Fibroblast of skin of back (primary cell): ENCODE data around the gene PRR20G. TPM values are rescaled to one million over a fixed set of nuclear protein-coding genes. Genes with fewer than 3 reads are reported as not detected.
A peak's percentile ranks its signal among the peaks of the same experiment; 100 is the strongest.
"Not testable (repeated sequence)": the region's sequence is repeated elsewhere in the genome, so short reads cannot be mapped to it uniquely, and the experiment has no call there.

ENCODE experiments used
- DNase-seq: peaks from one replicate; pipeline ENCODE4 v3.0.0-alpha.2; 2013
- polyA plus RNA-seq, 2 experiments: library from polyadenylated mRNA; unstranded; fragments of 120-200 nt; gene quantifications; one replicate each; pipeline ENCODE4 v1.2.1, GENCODE V29; 2013; ENCODE audit not compliant: insufficient read length in 2 of 2

PRR20G gene
- not detected for polyA plus RNA-seq (2013, experiment 1 of 2; ENCODE audit: insufficient read length)
- polyA plus RNA-seq (2013, experiment 2 of 2; ENCODE audit: insufficient read length): not detected

- DNase-seq: no peak
Observed at GRCh38 chr3:127287840-127288239, at the start of gene PRR20G. PRR20G (minus strand) TSS chr3:127288046; CDS start chr3:127287365, 681 bp downstream.

GRCh38 chr3:127337001-127337400 lies 49.2 kb upstream of the PRR20G start:
- no peak for DNase-seq

DNA sequence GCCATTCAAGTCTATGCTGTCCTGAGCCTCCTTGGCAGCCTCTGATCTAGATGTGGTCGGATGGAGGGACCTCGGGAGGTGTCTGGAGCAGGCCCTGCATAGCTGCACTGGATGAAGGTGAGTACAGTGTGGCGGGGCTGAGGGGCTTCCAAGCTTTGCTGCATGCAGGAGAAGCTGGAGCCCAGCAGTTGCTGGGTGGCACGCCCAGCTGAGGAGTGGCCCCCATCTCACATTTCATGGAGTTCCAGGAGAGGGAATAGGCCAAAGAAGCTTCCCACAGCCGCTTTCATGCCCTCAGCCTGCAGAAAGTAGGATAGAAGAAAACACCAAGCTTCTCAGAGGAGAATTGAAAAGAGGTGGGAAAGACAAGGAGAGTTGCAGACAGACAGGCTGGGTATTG lies 48.3 kb upstream of the PRR20G start:
- no peak for DNase-seq

DNA sequence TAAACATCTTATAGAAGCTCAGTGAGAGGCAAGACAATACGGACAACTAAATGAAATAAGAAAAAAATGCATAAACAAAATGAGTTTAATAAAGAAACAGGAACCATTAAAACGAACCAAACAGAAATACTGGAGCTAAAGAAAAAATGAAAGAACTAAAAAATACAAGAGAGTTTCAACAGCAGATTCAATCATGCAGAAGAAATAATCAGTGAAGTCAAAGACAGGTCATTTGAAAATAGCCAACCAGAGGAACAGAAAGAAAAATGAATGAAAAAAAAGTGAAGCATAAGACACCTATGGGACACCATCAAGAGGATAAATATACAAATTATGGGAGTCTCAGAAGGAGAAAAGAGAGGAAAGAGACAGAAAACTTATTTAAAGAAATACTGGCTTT lies 42.5 kb upstream of the PRR20G start:
- DNase-seq: no peak

DNA sequence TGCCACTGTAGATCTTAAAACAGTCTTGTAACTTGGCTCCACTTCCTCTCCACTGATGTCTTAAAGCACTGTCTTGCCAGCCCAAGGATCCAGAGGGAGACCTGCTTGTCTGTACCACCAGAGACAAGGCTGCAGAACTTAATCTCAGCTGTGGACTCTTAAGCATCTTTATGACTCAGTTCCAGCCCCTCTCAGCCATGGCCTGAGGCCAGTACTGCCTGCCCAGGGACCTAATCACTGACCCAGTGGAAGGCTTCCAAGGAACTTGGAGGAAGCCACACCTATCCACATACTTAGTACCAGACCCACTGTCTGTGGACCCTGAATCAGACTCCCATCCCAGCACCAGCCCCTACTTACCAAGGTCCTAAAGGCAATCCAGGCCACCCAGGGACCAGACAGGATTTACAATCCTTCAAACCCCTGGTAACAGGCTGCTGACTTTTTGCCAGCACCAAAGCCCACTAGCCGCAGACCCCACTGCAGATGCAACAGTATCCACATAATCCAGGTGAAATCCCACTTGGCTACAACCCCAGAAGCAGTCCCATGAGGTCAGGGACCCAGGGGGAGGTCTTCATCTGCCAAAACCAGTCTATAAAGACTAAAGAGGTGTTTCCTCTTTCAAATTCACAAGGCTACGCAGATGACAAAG lies 41.9 kb upstream of the PRR20G start:
- no peak for DNase-seq

- DNase-seq: no peak
Observed at GRCh38 chr3:127328421-127328820, 40.6 kb upstream of the PRR20G start.

DNA sequence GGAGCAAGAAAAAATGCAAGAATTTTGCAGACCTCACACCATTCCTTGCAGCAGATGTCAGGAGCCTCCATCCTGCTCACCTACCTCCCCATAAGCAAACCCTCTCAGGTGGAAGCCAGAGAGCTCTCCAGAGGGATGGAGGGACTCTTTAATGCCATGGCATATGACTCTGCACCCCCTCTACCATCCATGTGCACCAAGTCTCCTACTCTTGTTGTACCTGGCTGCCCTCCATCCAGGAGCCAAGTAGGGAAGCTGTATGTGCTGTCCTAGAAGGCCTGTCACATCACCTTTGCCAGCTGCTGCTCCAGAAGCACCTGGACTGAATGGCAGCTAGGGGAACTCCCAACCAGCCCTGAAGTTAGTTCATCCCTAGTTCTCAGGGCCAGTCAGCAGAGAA lies 38.5 kb upstream of the PRR20G start:
- DNase-seq: no peak

DNA sequence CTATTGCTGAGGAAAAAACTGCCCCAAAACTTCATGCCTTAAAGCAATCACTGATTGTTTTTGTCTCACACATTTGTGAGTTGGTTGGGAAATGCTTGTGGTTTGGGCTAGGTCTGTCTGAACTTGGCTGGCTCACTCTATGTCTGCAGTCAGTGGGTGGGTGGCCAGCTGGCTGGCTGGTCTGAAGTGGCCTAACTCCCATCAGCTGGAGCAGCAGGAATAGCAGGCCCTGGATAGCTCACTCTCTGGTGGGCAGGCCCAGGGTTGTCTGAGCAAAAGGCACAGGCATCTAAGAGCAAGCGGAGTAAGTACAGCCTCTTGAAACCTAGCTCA lies 37.7 kb upstream of the PRR20G start:
- DNase-seq: no peak

GRCh38 chr3:127324913-127325628 lies 37.2 kb upstream of the PRR20G start:
- no peak for DNase-seq

DNA sequence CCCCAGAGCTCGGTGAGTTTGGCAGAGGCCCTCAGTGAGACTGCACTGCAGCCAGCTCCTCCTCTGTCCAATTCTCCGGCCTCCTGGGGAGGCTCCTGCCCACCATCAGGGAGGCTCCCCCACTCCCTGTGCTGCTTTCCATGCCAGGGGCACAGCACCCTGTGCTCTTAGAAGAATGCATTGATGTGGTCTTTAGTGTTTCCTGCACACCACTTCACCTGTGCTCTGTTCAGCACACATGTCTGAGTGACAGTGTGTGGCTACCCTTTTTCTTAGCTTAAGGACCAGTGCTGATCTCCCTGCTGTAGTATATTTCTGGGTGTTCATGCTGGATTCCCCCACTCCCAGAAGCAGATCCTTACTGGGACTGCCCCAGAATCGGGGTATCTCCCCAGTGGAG lies 36.2 kb upstream of the PRR20G start:
- DNase-seq: no peak

DNA sequence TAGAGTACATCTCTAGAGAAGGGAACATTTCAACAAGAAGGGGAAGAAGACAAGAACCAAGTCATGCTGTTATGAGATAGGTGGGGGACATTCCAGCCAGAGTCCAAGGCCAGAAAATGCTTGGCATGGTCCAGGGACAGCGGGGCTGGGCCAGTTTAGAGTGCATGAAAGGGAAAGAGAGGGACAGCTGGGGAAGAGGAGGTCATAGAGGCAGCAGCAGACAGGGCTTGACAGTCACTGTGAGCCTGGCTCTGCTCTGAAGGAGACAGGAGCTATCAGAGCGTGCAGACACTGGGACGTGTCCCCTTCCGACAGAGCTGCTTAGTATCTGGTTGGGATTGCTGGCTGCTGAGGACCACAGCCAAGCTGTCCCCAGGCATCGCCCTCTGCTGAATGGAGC lies 35.7 kb upstream of the PRR20G start:
- DNase-seq: no peak

DNA sequence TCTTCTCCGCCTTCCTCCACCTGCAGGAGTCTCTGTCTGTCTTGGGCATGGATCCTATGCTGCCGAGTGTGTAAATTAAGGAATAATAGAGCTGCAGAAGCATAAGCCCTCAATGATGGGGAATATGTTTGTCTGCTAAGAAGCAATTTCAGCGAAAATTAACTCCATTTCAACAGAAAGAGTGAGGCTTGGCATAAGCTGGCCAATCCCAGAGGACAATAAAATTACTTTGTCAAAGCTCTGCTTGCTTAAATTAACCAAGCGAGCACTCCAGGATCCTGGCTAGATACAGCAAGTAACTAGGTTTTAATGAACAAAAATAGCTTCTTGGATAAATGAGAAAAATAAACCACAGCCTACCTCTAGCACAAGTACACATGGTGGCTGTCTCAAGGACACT lies 33.5 kb upstream of the PRR20G start:
- no peak for DNase-seq

GRCh38 chr3:127320529-127321121 lies 32.8 kb upstream of the PRR20G start:
- peak; percentile 1 for DNase-seq

- DNase-seq: no peak
Observed at GRCh38 chr3:127316685-127317084, 28.8 kb upstream of the PRR20G start.

GRCh38 chr3:127312818-127313217 lies 25.0 kb upstream of the PRR20G start:
- no peak for DNase-seq

GRCh38 chr3:127308821-127309220 lies 21.0 kb upstream of the PRR20G start:
- DNase-seq: not testable (repeated sequence)

- DNase-seq: no peak
Observed at GRCh38 chr3:127307916-127308315, 20.1 kb upstream of the PRR20G start.

- no peak for DNase-seq
Observed at GRCh38 chr3:127307112-127307835, 19.4 kb upstream of the PRR20G start.

- no peak for DNase-seq
Observed at GRCh38 chr3:127306361-127307111, 18.7 kb upstream of the PRR20G start.

- no peak for DNase-seq
Observed at GRCh38 chr3:127305499-127306060, 17.7 kb upstream of the PRR20G start.

- no peak for DNase-seq
Observed at GRCh38 chr3:127304121-127304744, 16.4 kb upstream of the PRR20G start.

GRCh38 chr3:127299276-127299675 lies 11.4 kb upstream of the PRR20G start:
- no peak for DNase-seq
